ENCODE data around the gene VPS39. TPM values are rescaled to one million over a fixed set of nuclear protein-coding genes. Genes with fewer than 3 reads are reported as not detected.
A peak's percentile ranks its signal among the peaks of the same experiment; 100 is the strongest.

VPS39 gene, protein sequence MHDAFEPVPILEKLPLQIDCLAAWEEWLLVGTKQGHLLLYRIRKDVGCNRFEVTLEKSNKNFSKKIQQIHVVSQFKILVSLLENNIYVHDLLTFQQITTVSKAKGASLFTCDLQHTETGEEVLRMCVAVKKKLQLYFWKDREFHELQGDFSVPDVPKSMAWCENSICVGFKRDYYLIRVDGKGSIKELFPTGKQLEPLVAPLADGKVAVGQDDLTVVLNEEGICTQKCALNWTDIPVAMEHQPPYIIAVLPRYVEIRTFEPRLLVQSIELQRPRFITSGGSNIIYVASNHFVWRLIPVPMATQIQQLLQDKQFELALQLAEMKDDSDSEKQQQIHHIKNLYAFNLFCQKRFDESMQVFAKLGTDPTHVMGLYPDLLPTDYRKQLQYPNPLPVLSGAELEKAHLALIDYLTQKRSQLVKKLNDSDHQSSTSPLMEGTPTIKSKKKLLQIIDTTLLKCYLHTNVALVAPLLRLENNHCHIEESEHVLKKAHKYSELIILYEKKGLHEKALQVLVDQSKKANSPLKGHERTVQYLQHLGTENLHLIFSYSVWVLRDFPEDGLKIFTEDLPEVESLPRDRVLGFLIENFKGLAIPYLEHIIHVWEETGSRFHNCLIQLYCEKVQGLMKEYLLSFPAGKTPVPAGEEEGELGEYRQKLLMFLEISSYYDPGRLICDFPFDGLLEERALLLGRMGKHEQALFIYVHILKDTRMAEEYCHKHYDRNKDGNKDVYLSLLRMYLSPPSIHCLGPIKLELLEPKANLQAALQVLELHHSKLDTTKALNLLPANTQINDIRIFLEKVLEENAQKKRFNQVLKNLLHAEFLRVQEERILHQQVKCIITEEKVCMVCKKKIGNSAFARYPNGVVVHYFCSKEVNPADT
- 86.1 and 102 TPM in 2 replicates for total RNA-seq

- Mint-ChIP-seq H3K4me3 (peak within 1 kb of the TSS; percentile 96), H3K36me3 (ENCODE audit: low read depth) (peaks cover 37% of the 10 kb centered on the region), H3K4me1 (peaks cover 38% of the 10 kb centered on the region), H3K9me3 (no peaks in the 10 kb centered on the region), H3K27ac (peak within 1 kb of the TSS; percentile 92), H3K27me3 (no peaks in the 10 kb centered on the region)
- peak; percentile 77 for DNase-seq
- ATAC-seq (ENCODE audit: low read depth), result peak; percentile 98
- TF ChIP-seq, protein P1, sequence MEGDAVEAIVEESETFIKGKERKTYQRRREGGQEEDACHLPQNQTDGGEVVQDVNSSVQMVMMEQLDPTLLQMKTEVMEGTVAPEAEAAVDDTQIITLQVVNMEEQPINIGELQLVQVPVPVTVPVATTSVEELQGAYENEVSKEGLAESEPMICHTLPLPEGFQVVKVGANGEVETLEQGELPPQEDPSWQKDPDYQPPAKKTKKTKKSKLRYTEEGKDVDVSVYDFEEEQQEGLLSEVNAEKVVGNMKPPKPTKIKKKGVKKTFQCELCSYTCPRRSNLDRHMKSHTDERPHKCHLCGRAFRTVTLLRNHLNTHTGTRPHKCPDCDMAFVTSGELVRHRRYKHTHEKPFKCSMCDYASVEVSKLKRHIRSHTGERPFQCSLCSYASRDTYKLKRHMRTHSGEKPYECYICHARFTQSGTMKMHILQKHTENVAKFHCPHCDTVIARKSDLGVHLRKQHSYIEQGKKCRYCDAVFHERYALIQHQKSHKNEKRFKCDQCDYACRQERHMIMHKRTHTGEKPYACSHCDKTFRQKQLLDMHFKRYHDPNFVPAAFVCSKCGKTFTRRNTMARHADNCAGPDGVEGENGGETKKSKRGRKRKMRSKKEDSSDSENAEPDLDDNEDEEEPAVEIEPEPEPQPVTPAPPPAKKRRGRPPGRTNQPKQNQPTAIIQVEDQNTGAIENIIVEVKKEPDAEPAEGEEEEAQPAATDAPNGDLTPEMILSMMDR (IDR thresholded peaks at IDR 0.05), result no peak
- intact Hi-C loops (cut with micrococcal nuclease), result loop anchor here (1.0 kb wide), 1 partner anchor 65 kb away; the partner anchor contains the start of genes GANC and TMEM87A
- ChIA-PET CTCF (no interaction called here), POLR2A (interaction anchor here (0.6 to 3.1 kb wide), 5 partner anchors 16 to 431 kb away, joined by 3 to 19 read pairs (median 3); partner anchors contain the start of genes GANC and TMEM87A)
Measured at GRCh38 chr15:42207674-42208579, at the start of gene VPS39. Gene VPS39, minus strand, starts transcription at chr15:42208304. Its CDS starts 151 bp downstream, at chr15:42208153.

DNA sequence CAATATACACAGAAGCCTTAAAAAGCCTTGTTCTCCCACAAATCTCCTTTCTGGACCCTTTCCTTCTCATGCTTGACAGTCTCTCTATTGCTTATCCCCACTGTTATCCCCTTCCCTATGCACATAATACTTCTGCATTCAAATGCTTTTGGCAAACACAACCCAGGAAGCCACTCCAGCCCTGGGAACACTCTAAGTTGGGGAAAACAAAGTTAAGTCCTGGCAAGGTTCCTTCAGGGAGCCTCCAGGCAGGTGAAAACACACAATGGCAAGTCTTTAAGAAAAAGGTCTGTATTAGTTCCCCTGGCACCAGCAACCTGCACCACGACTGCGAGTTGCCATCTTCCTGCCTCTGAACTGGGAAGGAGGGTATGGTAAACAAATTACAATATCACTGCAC, 45.2 kb upstream of the VPS39 start:
- ChIA-PET POLR2A (interaction anchor here (0.6 to 1.2 kb wide), 2 partner anchors 20 to 1162 kb away, joined by 4 read pairs; partner anchors contain the start of genes GANC and TMEM87A), CTCF (no interaction called here)
- Mint-ChIP-seq H3K27me3 (no peaks in the 10 kb centered on the region), H3K27ac (no peak overlapping the region), H3K36me3 (ENCODE audit: low read depth) (peaks cover 62% of the 10 kb centered on the region), H3K4me3 (no peak overlapping the region), H3K4me1 (no peaks in the 10 kb centered on the region), H3K9me3 (peaks cover 4% of the 10 kb centered on the region)
- ATAC-seq (ENCODE audit: low read depth) (no peak), DNase-seq (no peak)
- TF ChIP-seq, protein P1 (IDR thresholded peaks at IDR 0.05), result no peak
- intact Hi-C loops (cut with micrococcal nuclease), result no loop called here

GRCh38 chr15:42240823-42241222, 32.7 kb upstream of the VPS39 start:
- DNase-seq (no peak), ATAC-seq (ENCODE audit: low read depth) (no peak)
- TF ChIP-seq, protein P1 (IDR thresholded peaks at IDR 0.05), result no peak
- Mint-ChIP-seq H3K9me3 (no peaks in the 10 kb centered on the region), H3K27ac (no peak overlapping the region), H3K27me3 (no peaks in the 10 kb centered on the region), H3K4me3 (no peak overlapping the region), H3K36me3 (ENCODE audit: low read depth) (peaks cover 61% of the 10 kb centered on the region), H3K4me1 (no peaks in the 10 kb centered on the region)
- ChIA-PET CTCF (no interaction called here), POLR2A (no interaction called here)
- intact Hi-C loops (cut with micrococcal nuclease), result no loop called here

DNA sequence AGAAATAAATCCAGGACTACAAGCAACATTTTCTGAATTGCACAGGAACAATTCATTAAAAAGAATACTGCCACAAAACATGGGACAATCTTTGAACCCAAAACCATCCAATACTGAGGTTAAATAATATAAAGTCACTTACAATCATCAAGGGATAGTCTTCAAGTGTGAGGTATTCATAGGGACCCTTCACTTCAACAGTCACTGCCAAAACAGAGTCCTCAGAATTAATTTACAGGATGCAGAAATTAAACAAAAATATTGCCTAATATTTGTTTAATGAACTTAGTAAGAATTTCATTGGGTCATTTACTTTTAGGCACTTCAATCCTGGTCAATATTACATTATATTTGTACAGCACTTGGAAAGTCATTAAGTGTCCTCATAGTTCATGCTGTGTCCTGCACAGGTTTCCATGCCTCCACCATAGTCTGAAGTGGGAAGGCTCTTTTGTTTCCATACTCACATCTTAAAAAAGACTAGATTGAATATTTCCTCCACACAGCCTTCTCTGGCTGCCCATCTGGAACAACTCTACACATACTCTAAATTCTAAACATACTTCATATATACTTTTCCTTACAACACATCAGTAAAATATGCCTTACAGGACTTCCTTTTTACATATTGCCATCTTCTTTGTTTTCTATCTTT, 31.6 kb upstream of the VPS39 start:
- POLR2A ChIA-PET, result no interaction called here
- CTCF ChIA-PET, result no interaction called here

More for the DNA sequence above, 31.6 kb upstream of the VPS39 start:
- Mint-ChIP-seq H3K4me3 (no peak overlapping the region), H3K4me1 (no peaks in the 10 kb centered on the region), H3K36me3 (ENCODE audit: low read depth) (peaks cover 67% of the 10 kb centered on the region), H3K9me3 (no peaks in the 10 kb centered on the region), H3K27me3 (no peaks in the 10 kb centered on the region), H3K27ac (no peak overlapping the region)
- TF ChIP-seq, protein P1 (IDR thresholded peaks at IDR 0.05), result no peak
- no peak for ATAC-seq (ENCODE audit: low read depth)
- intact Hi-C loops (cut with micrococcal nuclease), result no loop called here
- no peak for DNase-seq

All from activated B cell treated with CpG ODN at 0.5 μM for 24 hours (primary cell).